Thyroid gland (tissue), 4 donors: Measurements from ENCODE around the gene GRM7. TPM values are rescaled to one million over a fixed set of nuclear protein-coding genes. Genes with fewer than 3 reads are reported as not detected.

Source experiments
- DNase-seq, 2 donors: peaks; one replicate each; pipeline ENCODE4 v3.0.0-alpha.2; 2019
- H3K27ac ChIP-seq, 3 donors: fragments of 200-600 bp; sonication (generic); 1 replicate in 2 of 3; 2 replicates in 1 of 3; pipeline ENCODE4 v1.5.1; 2016 to 2019; ENCODE audit warnings: mild to moderate bottlenecking in 1 of 3, moderate library complexity in 1 of 3
- H3K27me3 ChIP-seq: fragments of 200-600 bp; sonication (generic); one replicate; pipeline ENCODE4 v1.5.1; 2019
- H3K36me3 ChIP-seq, 2 donors: fragments of 200-600 bp; sonication (generic); one replicate each; pipeline ENCODE4 v1.5.1; 2016 to 2019
- H3K4me1 ChIP-seq, 2 donors: fragments of 200-600 bp; sonication (generic); one replicate each; pipeline ENCODE4 v1.5.1; 2017 to 2019
- H3K4me3 ChIP-seq, 3 donors: fragments of 200-600 bp; sonication (generic); replicated peaks in 1 of 3; 1 replicate in 2 of 3; 2 replicates in 1 of 3; pipeline ENCODE4 v1.5.1; 2016; ENCODE audit warnings: mild to moderate bottlenecking in 1 of 3
- H3K9me3 ChIP-seq: fragments of 200-600 bp; sonication (generic); one replicate; pipeline ENCODE4 v1.5.1; 2017
- CTCF ChIP-seq, 6 experiments: fragments of 200-600 bp in 3 of 6; fragments of 450-650 bp in 3 of 6; sonication (generic) in 3 of 6; IDR thresholded peaks; one replicate each; pipeline ENCODE4 v1.5.1; 2016 to 2019; ENCODE audit warnings: antibody characterized with exemption in 6 of 6, mild to moderate bottlenecking in 2 of 6, inconsistent platforms in 1 of 6, moderate library complexity in 1 of 6
- POLR2A ChIP-seq, 2 donors: fragments of 450-650 bp; IDR thresholded peaks; one replicate each; pipeline ENCODE4 v1.6.1; 2017; ENCODE audit warnings: antibody characterized with exemption in 2 of 2, mild to moderate bottlenecking in 2 of 2, moderate library complexity in 1 of 2
- whole genome bisulfite sequencing, 2 donors: methylation state at CpG; one replicate each; pipeline ENCODE4 v1.1.5; 2017; 5-methylcytosine and 5-hydroxymethylcytosine counted together
- intact Hi-C: fragments of 100-400 bp; cut with DNase I; formaldehyde crosslinking; loops from one replicate; pipeline ENCODE4 v1.15.1; 2023
- total RNA-seq, 4 donors: library from RNA; depleted of rRNA; stranded (reverse); fragments of >200 nt; gene quantifications; one replicate each; pipeline ENCODE4 v1.2.3, GENCODE V29; 2016

Gene GRM7
- total RNA-seq, 4 donors from 2014 or later = 0.11 to 0.81 (median 0.60) TPM

- intact Hi-C loops = no loop called here
- no peak for TF ChIP-seq POLR2A (IDR thresholded peaks at IDR 0.05)
- TF ChIP-seq CTCF (IDR thresholded peaks at IDR 0.05) = no peak
- Histone ChIP-seq H3K4me1 (no peaks in the 10 kb centered on the region), H3K27me3 (no peaks in the 10 kb centered on the region), H3K36me3 (no peaks in the 10 kb centered on the region), H3K27ac (no peak overlapping the region), H3K9me3 (no peaks in the 10 kb centered on the region), H3K4me3 (no peak overlapping the region)
- DNase-seq = no peak
- 96 to 98% methylated on average over 1 of the region's 1 CpG for WGBS, 2 donors
Measured at GRCh38 chr3:7737263-7737662, 876.3 kb downstream of the GRM7 start.

- Histone ChIP-seq H3K27me3 (no peaks in the 10 kb centered on the region), H3K36me3 (no peaks in the 10 kb centered on the region), H3K9me3 (no peaks in the 10 kb centered on the region), H3K4me3 (no peak overlapping the region), H3K4me1 (no peaks in the 10 kb centered on the region), H3K27ac (no peak overlapping the region)
- 87 to 93% methylated on average over 2 of the region's 2 CpGs for WGBS, 2 donors
- TF ChIP-seq POLR2A (IDR thresholded peaks at IDR 0.05) (no peak), CTCF (IDR thresholded peaks at IDR 0.05) (no peak)
- intact Hi-C loops = no loop called here
- no peak for DNase-seq
Measured at GRCh38 chr3:7739754-7740153, 878.8 kb downstream of the GRM7 start.

GRCh38 chr3:7740458-7740857, 879.5 kb downstream of the GRM7 start:
- WGBS, 2 donors = 90 to 92% methylated on average over 12 of the region's 12 CpGs
- no peaks in the 10 kb centered on the region for H3K9me3 ChIP-seq
- H3K27me3 ChIP-seq = no peaks in the 10 kb centered on the region
- no peak overlapping the region for H3K27ac ChIP-seq
- DNase-seq = no peak
- TF ChIP-seq CTCF (IDR thresholded peaks at IDR 0.05) (no peak), POLR2A (IDR thresholded peaks at IDR 0.05) (no peak)
- intact Hi-C loops = no loop called here
- no peaks in the 10 kb centered on the region for H3K4me1 ChIP-seq
- no peak overlapping the region for H3K4me3 ChIP-seq
- no peaks in the 10 kb centered on the region for H3K36me3 ChIP-seq

GRCh38 chr3:7744850-7745249, 883.9 kb downstream of the GRM7 start:
- intact Hi-C loops = no loop called here
- no peak for TF ChIP-seq POLR2A (IDR thresholded peaks at IDR 0.05)
- no peak for TF ChIP-seq CTCF (IDR thresholded peaks at IDR 0.05)
- no peak for DNase-seq

GRCh38 chr3:7745711-7746110, 884.8 kb downstream of the GRM7 start:
- Histone ChIP-seq H3K36me3 (no peaks in the 10 kb centered on the region), H3K27ac (no peak overlapping the region), H3K4me1 (no peaks in the 10 kb centered on the region), H3K9me3 (no peaks in the 10 kb centered on the region), H3K4me3 (no peak overlapping the region), H3K27me3 (no peaks in the 10 kb centered on the region)
- DNase-seq = no peak
- intact Hi-C loops = no loop called here
- 72 to 81% methylated on average over 1 of the region's 1 CpG for WGBS, 2 donors
- TF ChIP-seq POLR2A (IDR thresholded peaks at IDR 0.05) (no peak), CTCF (IDR thresholded peaks at IDR 0.05) (no peak)

More at GRCh38 chr3:7744850-7745249, 883.9 kb downstream of the GRM7 start:
- H3K9me3 ChIP-seq = no peaks in the 10 kb centered on the region
- H3K4me1 ChIP-seq = no peaks in the 10 kb centered on the region
- H3K27me3 ChIP-seq = no peaks in the 10 kb centered on the region
- H3K4me3 ChIP-seq = no peak overlapping the region
- H3K36me3 ChIP-seq = no peaks in the 10 kb centered on the region
- no peak overlapping the region for H3K27ac ChIP-seq
